Breast epithelium (tissue), 4 donors: ENCODE results near the gene SRCAP. TPM values are rescaled to one million over a fixed set of nuclear protein-coding genes. Genes with fewer than 3 reads are reported as not detected.
"Not testable (repeated sequence)": the region's sequence is repeated elsewhere in the genome, so short reads cannot be mapped to it uniquely, and the experiment has no call there.

Experiments
- DNase-seq, 2 donors: peaks; one replicate each; pipeline ENCODE4 v3.0.0-alpha.2; 2019; ENCODE audit warnings: low spot score in 2 of 2
- H3K27ac ChIP-seq, 2 donors: fragments of 200-600 bp; sonication (generic) in 1 of 2; one replicate each; pipeline ENCODE4 v1.5.1; 2016 to 2019; ENCODE audit warnings: mild to moderate bottlenecking in 1 of 2
- H3K27me3 ChIP-seq, 2 donors: fragments of 200-600 bp; sonication (generic) in 1 of 2; one replicate each; pipeline versions ENCODE4 v1.5.1 to v1.6.0; 2017 to 2019; ENCODE audit warnings: control low read depth in 1 of 2, mild to moderate bottlenecking in 1 of 2
- H3K36me3 ChIP-seq: fragments of 200-600 bp; one replicate; pipeline ENCODE4 v1.5.1; 2019
- H3K4me1 ChIP-seq, 2 donors: fragments of 200-600 bp; sonication (generic); one replicate each; pipeline ENCODE4 v1.5.1; 2016 to 2019; ENCODE audit warnings: control low read depth in 1 of 2
- H3K4me3 ChIP-seq, 3 donors: fragments of 200-600 bp; sonication (generic); 1 replicate in 2 of 3; 2 replicates in 1 of 3; pipeline ENCODE4 v1.5.1; 2016 to 2019; ENCODE audit warnings: mild to moderate bottlenecking in 3 of 3, moderate library complexity in 2 of 3
- H3K9me3 ChIP-seq, 2 donors: fragments of 200-600 bp; sonication (generic) in 1 of 2; one replicate each; pipeline ENCODE4 v1.5.1; 2016 to 2019; ENCODE audit warnings: control low read depth in 1 of 2
- POLR2A ChIP-seq: fragments of 450-650 bp; IDR thresholded peaks from one replicate; pipeline ENCODE4 v1.6.1; 2016; ENCODE audit warnings: antibody characterized with exemption, mild to moderate bottlenecking, moderate library complexity
- POLR2AphosphoS5 ChIP-seq, 3 donors: sonication (generic); formaldehyde crosslinking; IDR thresholded peaks; one replicate each; pipeline ENCODE4 v1.6.1; 2017; ENCODE audit warnings: antibody characterized with exemption in 3 of 3
- intact Hi-C: fragments of 100-400 bp; cut with DNase I; formaldehyde crosslinking; loops from one replicate; pipeline ENCODE4 v1.15.1; 2023; ENCODE audit warnings: low total_unique reads
- total RNA-seq, 3 donors: library from RNA; depleted of rRNA; stranded (reverse); fragments of >200 nt; gene quantifications; one replicate each; pipeline ENCODE4 v1.1.0, GENCODE V29; 2016
- TF ChIP-seq, protein P1 (sequence below), 3 donors: fragments of 450-650 bp; IDR thresholded peaks; one replicate each; pipeline ENCODE4 v1.5.1; 2016 to 2017; ENCODE audit warnings: antibody characterized with exemption in 3 of 3, mild to moderate bottlenecking in 3 of 3, moderate library complexity in 3 of 3

Gene SRCAP
- total RNA-seq, 3 donors from 2014 or later = 19.0 to 24.9 (median 20.8) TPM

DNA sequence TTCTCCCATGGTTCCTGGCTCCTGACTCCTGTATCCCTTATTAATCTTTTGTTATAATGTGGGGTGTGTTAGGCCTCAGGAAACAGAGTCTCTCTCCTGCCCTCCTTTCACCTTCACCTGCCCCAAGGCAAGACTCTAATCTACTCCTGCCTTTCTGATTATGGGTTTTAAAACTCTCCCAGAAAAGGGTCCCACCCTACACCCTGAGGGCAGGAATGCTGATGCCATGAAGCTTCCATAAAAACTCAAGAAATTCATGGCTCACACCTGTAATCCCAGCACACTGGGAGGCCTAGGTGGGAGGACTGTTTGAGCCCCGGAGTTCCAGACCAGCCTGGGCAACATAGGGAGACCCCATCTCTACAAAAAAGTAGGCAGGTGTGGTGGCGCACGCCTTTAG is 18.6 kb upstream of the SRCAP start:
- H3K36me3 ChIP-seq = no peaks in the 10 kb centered on the region
- H3K27me3 ChIP-seq = no peaks in the 10 kb centered on the region
- DNase-seq = no peak
- TF ChIP-seq POLR2A (no peak), POLR2AphosphoS5 (IDR thresholded peaks at IDR 0.05) (no peak)
- no peaks in the 10 kb centered on the region for H3K9me3 ChIP-seq
- no peak overlapping the region for H3K27ac ChIP-seq
- H3K4me3 ChIP-seq = no peak overlapping the region
- no peaks in the 10 kb centered on the region for H3K4me1 ChIP-seq
- intact Hi-C loops = no loop called here

DNA sequence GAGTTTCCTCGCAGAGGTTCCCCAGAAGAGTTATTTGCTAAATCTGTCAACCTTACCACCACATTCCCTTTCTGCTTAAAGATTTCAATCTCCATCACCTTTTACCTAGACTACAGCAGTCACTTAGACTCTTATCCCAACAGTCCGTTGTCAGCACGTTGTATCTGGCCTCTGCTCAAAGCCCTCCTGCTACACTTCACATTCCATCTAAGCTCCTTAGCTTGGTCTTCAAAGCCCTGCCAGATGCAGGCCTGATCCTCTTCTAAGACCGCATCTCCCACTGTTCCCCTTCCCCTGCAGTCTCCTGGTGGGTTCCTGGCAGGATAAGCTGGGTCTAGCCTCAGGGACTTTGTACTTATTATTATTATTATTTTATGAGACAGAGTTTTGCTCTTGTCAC is 10.3 kb upstream of the SRCAP start:
- intact Hi-C loops = no loop called here
- no peak overlapping the region for H3K27ac ChIP-seq

DNA sequence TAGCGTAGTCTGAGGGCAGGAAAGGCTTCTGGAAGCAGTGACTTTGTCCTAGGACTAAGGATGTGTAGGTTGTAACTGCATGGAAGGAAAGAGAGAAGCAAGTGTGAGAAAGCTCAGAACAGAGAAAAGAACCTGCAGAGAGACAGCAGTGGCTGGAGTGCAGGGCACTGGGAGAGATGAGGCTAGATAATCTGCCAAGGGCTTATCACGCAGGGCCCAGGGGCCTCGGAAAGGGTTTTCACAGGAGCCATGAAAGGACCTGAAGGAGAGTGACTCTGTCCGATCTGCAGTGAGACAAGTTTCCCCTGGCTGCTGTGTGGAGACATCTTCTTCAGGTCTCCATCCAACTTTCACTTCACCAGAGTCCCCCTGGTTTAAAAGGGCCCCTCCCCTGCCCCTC is 7.1 kb upstream of the SRCAP start:
- H3K4me3 ChIP-seq = no peak overlapping the region
- intact Hi-C loops = no loop called here
- no peaks in the 10 kb centered on the region for H3K36me3 ChIP-seq
- H3K9me3 ChIP-seq = no peaks in the 10 kb centered on the region
- no peak overlapping the region for H3K27ac ChIP-seq
- H3K27me3 ChIP-seq = no peaks in the 10 kb centered on the region
- DNase-seq = no peak
- H3K4me1 ChIP-seq = no peaks in the 10 kb centered on the region
- TF ChIP-seq, protein P1, sequence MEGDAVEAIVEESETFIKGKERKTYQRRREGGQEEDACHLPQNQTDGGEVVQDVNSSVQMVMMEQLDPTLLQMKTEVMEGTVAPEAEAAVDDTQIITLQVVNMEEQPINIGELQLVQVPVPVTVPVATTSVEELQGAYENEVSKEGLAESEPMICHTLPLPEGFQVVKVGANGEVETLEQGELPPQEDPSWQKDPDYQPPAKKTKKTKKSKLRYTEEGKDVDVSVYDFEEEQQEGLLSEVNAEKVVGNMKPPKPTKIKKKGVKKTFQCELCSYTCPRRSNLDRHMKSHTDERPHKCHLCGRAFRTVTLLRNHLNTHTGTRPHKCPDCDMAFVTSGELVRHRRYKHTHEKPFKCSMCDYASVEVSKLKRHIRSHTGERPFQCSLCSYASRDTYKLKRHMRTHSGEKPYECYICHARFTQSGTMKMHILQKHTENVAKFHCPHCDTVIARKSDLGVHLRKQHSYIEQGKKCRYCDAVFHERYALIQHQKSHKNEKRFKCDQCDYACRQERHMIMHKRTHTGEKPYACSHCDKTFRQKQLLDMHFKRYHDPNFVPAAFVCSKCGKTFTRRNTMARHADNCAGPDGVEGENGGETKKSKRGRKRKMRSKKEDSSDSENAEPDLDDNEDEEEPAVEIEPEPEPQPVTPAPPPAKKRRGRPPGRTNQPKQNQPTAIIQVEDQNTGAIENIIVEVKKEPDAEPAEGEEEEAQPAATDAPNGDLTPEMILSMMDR (IDR thresholded peaks at IDR 0.05) = no peak
- TF ChIP-seq POLR2AphosphoS5 (IDR thresholded peaks at IDR 0.05) = no peak
- TF ChIP-seq POLR2A = no peak

More for the DNA sequence above, 10.3 kb upstream of the SRCAP start:
- H3K9me3 ChIP-seq = no peaks in the 10 kb centered on the region
- no peak for DNase-seq
- no peaks in the 10 kb centered on the region for H3K4me1 ChIP-seq
- H3K27me3 ChIP-seq = no peaks in the 10 kb centered on the region
- H3K36me3 ChIP-seq = no peaks in the 10 kb centered on the region
- H3K4me3 ChIP-seq = no peak overlapping the region
- TF ChIP-seq, protein P1 (IDR thresholded peaks at IDR 0.05) = no peak
- TF ChIP-seq POLR2A (no peak), POLR2AphosphoS5 (IDR thresholded peaks at IDR 0.05) (no peak)

DNA sequence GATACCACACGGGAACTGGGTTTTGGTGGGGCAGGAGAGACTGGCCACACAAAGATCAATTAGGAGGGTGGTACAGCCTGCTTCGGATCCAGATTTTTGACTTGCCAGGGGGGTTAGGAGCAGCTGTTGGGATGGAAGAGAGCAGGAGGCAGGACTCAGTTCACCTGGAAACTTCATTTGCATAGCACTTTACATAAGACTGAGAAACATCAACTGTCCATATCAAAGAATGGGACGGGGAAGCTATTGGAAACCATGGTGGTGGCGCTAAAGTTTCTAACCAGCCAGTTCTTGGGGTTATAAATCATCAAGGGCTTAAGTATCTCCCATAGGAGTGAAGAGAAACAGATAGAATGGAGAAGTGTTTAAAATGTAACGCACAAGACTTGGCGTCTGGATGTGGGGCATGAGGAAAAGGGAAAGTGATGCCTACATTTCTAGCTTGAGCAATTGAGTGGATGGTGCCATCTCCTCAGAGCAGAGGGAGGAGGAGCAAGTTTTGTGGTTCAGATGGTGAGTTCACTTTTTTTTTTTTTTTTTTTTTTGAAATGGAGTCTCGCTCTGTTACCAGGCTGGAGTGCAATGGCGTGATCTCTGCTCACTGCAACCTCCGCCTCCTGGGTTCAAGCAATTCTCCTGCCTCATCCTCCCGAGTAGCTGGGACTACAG is 6.4 kb upstream of the SRCAP start:
- H3K36me3 ChIP-seq = no peaks in the 10 kb centered on the region
- H3K9me3 ChIP-seq = no peaks in the 10 kb centered on the region
- no peak for DNase-seq
- peaks cover 0 to 6% of the 10 kb centered on the region in 2 donors for H3K4me1 ChIP-seq
- TF ChIP-seq POLR2A = no peak
- TF ChIP-seq, protein P1 (IDR thresholded peaks at IDR 0.05) = no peak
- no peak overlapping the region for H3K27ac ChIP-seq
- intact Hi-C loops = no loop called here
- H3K4me3 ChIP-seq = no peak overlapping the region
- H3K27me3 ChIP-seq = no peaks in the 10 kb centered on the region

DNA sequence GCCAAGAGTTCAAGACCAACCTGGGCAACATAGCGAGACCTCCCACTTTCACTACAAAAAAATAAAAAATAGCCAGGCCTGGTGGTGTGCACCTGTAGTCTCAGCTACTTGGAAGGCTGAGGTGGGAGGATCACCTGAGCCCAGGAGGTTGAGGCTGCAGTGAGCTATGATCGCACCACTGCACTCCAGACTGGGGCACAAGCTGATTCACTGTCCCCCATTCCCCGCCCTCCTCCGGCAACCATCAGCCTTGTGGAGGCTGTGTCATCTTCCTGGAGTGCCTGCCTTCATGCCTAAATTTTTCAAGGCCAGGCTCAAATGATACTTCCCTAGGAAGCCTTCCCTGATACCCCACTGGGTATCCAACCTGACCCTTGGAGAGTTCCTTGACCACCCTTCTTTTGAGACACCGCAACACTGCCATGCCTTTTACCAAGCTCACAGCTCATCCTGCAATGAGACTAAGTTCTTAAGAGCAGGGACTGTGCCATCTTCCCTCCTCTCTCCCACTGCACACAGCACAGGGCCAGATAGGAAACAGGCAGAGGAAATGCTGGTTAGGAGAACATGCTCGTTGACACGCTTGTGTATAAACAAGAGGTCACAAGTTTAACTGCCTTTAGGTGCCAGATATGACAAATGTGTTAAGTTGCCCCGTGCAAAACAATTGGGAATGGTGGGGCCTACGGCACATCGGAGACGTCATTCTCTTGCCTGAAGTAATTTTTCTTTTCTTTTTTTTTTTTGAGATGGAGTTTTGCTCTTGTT is 3.9 kb upstream of the SRCAP start:
- DNase-seq = no peak
- intact Hi-C loops = loop anchor here (1.0 kb wide), 1 partner anchor 40 kb away; no protein-coding TSS in a partner anchor
- H3K4me1 ChIP-seq = peaks cover 0 to 13% of the 10 kb centered on the region in 2 donors
- no peak for TF ChIP-seq POLR2A
- no peak for TF ChIP-seq POLR2AphosphoS5 (IDR thresholded peaks at IDR 0.05)
- no peaks in the 10 kb centered on the region for H3K27me3 ChIP-seq
- H3K27ac ChIP-seq = no peak overlapping the region
- H3K9me3 ChIP-seq = no peaks in the 10 kb centered on the region
- no peak overlapping the region for H3K4me3 ChIP-seq
- no peaks in the 10 kb centered on the region for H3K36me3 ChIP-seq

DNA sequence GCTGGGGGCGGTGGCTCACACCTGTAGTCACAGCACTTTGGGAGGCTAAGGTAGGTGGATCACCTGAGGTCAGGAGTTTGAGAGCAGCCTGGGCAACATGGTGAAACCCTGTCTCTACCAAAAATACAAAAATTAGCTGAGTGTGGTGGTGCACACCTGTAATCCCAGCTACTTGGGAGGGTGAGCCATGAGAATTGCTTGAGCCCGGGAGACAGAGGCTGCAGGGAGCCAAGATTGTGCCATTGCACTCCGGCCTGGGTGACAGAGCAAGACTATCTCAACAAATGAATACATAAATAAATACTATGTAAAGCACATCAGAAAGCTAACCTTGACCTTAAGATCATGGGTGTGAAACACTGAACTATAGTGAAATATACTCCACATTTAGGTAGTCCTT is 2.3 kb upstream of the SRCAP start:
- intact Hi-C loops, DNase-seq, H3K27ac ChIP-seq: not testable (repeated sequence)

More for the DNA sequence above, 2.3 kb upstream of the SRCAP start:
- H3K9me3 ChIP-seq, H3K27me3 ChIP-seq, H3K36me3 ChIP-seq, H3K4me3 ChIP-seq: not testable (repeated sequence)
- H3K4me1 ChIP-seq = peaks cover 0 to 19% of the 10 kb centered on the region in 2 donors
